ENCODE data around the gene MOSPD2.

Gene MOSPD2

DNA sequence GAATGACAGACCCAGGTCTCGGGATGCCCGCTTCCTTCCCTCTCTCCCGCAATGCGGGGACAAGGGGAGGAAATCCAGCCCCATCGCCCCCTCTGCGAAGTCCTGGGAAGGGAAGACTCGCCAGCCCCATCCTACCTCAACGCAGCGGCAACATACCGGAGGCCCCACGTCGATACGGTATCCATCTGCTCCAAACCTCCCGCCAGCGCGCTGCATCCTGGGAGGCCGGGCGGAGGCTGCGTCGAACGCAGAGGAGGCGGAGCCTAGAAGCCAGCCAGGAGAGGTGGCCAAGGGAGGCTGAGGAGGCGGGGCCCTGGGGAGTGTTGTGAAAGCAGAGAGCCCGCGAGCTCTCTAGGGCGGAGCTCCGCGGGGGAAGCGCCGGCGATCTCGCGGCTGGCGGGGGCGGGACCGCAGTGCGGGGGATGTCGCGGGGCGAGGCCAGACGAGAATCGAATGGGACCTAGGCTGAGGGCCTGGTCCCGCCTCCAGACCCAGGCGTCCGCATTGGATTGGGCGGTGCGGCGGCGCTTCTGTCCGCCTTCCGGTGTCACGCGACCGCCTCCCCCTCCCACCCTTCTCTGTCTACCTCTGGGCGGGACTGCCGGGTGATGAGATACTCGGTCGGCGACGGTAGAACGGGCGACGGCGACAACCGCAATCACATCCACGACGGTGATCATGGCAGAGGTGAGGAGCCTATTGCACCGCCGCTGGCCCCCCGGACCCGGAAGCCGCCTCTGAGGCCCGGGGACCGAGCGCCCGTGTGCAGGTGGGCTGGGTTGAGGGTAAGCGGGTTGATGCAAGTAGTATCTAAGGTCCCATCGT, at the start of gene MOSPD2, which contains the start of gene FANCB:
TSS of gene MOSPD2 (plus strand) at position 571 of the 825 bp plus-strand sequence. CDS start at position 679, 108 bp downstream.
TSS of gene FANCB (minus strand) at position 219 of the 825 bp plus-strand sequence. CDS start 7,559 bp downstream, outside the sequence.
- peak; percentile 97 for DNase-seq

DNA sequence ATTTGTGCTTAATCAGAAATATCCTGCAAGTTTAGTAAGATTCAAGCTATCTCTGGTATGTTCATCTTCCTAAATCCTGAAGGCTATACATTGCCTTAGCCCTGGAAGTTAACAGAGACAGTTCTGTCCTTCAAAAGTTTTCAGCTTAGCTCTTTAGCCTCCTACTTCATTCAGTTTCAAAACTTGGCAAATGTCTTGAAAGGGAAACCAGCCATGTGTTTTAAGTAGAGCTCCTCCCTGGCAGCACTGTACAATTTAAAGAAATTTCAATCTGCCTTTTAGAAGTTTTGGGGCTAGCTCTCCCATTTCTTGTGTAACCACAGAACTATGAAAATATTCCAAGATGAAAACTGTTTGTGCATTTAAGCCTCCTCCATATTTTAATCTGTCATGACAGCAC, 47.4 kb upstream of the MOSPD2 start:
- DNase-seq = no peak

DNA sequence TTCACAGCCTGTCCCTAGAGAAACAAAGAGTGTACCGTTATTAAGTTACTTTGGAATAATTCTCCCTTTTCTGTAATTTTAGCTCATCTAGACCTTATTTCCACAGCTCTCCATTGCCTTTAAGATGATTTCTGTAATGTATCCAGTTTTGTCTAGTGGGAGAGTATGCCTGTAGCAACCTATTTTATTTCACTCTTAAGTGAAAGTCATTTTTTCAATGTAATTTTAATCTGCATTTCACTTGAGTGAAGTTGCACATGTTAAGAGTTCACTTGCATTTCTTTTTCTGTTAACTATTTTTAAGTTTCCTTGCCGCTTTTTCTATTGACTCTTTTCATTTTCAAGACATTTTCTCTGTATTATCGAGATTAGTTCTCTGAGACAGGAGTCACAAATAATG, 46.9 kb upstream of the MOSPD2 start:
- no peak for DNase-seq

DNA sequence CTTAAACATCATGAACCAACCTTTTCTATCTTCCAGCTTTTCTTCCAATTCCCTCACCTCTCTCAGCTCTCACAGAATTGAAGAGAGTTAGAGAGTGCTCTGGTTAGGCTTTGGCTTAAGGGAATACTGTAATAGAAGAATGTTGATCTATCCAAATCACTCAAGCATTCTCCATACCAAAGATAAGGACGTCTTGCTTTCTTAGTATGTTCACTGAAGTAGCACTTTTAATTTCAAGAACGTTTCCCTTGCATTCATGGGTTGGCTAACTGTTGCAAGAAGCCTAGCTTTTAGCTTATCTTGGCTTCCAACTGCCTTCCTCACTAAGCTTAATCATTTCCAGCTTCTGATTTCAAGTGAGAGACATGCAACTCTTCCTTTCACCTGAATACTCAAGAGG, 43.6 kb upstream of the MOSPD2 start:
- DNase-seq = no peak

DNA sequence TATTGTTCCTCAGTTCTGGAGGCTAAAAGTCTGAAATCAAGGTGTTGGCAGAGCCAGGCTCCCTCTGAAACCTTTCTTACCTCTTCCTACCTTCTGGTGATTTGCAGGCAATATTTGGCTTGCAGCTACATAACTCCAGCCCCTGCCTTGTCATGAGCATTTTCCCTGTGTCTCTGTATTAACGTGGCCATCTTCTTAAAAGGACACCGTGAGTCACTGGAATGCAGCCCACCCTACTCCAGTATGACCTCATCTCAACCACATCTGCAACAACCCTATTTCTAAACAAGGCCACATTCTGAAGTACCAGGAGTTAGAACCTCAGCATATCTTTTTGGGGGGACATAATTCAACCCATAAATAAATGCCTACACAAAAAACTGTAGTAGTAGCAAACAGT, 41.1 kb upstream of the MOSPD2 start:
- no peak for DNase-seq

DNA sequence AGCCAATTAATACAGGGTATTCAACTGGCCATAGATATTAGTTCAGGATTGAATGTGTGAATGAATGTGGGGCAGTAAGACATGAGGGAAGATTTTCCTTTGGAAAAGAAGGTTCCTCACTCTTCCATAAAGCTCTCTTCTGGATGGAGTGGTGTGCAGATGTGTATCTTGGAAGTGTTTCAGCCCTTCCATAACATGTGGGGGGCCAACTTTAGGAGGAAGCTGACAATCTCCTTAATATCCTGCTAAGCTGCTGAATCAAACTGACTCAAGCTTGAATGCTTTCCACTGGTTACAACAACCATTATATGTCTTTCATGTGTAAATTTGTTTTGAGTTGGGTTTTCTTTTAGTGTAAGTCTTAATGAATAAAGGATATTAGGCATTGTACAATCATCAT, 40.6 kb upstream of the MOSPD2 start:
- no peak for DNase-seq

DNA sequence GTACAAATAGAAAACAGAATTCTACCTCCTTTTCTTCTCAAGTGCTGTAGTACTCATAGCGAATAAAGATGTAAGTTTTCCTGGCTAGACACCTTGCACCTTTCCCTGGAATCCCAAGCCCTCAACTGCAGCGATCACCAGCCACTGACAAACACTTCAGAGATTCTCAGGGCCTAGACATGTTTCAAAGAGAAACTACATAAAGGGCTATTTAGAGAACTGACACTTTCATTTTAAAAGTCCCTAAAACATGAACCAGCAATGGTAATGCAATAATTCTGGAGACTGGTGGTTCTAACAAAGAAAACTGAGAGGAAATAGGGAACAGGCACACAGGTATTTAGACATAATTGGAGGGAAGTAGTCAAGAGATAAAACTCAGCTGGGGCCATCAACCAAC, 36.1 kb upstream of the MOSPD2 start:
- DNase-seq = no peak

DNA sequence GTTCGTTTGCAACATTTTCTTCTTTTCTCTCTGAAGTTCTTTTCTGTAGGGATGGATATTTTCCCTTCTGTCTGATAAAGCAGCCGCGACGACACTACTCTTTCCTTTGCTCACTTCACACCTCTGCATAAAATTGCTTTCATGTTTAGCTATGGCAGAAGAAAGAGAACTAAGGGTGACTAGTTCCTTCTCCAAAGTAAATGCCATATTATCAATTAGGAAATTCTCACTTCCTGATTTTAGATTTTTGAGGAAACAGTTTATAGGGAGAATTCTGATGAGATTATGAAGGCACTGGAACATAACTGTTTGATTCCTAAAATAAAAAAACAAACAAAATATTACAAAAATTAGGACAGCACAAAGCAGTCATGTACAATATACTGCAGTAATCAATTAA, 29.6 kb upstream of the MOSPD2 start:
- DNase-seq = no peak

DNA sequence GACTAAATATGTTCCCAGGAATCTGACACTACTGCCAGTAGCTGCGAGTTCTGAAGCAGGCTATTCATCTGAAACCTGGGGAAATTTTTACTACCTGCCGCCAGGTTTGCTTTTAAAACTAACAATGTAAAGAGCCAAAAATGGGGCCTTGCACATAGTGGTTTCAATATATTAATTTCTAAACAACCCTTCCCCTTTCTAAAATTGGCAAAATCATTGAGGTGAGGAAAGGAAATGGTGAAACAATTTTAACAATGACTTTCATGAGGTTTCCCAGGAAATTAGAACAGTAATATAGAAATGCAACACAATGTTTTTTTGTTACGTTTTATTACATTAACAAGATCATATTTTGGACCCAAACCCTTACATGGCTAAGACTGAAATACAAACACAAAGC, 21.7 kb upstream of the MOSPD2 start:
- DNase-seq = no peak

DNA sequence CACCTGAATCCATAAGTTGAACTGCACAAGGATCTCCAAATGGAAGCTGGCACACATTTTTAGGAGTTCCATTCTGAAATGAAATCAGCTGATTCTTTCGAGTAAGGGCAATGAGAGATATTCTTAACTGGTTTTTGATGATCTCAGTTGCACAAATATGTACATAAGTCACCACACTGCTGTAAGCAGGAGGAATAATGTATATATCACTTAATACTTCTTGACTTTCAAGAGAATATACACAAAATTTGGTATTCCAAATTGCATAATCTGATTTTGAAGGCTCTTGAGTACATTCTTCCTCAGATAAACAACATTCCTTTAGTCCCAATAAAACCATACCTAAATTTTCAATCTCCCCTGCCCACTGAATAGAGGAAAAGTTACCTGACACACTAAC, 8.6 kb upstream of the MOSPD2 start:
- DNase-seq = no peak

DNA sequence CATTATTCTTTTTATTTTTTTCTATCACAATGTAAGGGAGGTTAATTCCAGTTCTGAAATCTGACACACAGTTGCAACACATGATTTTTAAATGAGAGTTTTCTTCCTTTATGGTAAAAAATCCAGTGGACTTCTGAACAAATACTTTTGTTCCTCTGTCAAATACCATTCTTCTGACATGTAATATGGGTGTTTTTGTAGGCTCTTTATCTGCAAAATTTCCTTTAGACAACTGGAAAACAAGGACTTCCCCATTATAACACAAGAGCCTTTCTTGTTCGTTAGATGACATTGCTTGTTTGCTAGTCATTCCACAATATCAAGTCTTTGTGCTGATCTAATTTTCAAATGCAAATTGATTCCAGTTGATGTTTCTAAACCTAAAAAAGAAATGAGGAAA, 8.0 kb upstream of the MOSPD2 start:
- no peak for DNase-seq

DNA sequence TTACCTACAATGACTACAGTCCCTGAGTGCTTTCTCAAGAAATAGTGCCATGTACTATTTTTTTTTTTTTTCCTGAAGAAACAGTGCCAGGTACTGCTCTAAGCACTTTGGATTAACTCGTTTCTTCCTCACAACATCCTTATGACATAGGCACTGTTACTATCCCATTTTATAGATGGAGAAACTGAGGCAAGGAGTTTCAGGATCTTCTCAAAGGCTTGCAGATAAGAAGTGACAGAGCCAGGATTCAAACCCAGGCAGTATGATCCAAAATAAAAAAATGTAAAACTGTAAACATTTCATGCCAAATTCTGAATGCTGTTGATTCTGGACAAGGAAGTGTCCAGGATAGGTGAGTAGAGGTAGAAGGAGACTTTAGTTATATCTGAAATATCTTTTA, 1.5 kb upstream of the MOSPD2 start:
- no peak for DNase-seq

DNA sequence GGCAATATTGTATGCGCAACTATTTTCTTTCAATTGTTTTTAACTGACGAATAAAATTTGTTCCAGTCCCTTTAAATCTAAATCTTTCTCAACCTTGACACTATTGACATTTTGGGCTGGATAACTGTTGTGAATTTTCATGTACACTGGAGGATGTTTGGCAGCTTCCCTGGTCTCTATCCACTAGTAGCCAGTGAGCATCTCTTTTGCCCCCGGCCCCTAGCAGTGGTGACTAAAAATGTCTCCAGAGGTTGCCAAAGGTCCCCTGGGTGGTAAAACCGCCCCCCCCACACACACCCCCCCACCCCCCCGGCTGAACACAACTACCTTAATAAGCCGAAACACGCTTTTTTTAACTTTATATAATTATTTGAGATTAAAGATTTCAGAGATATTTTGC, 866 bp upstream of the MOSPD2 start:
- peak; percentile 17 for DNase-seq

DNA sequence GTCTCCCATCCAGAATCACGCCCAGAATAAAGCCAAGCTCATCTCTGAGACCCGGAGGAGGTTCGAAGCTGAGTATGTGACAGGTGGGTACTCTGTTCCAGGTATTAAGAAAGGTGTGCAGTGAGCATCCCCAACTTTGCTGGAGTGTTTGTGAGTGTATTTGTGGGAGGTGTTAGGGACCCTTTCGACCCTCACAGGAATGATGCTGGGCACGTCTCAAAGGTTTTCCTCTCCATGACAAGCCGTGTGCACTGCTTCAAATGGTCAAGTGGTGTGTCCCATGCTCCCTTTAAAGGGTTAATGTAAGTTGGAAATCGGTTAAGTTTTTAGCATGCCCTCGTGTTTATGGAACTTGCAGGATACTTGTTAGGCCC, 442 bp downstream of the MOSPD2 start:
- no peak for DNase-seq

DNA sequence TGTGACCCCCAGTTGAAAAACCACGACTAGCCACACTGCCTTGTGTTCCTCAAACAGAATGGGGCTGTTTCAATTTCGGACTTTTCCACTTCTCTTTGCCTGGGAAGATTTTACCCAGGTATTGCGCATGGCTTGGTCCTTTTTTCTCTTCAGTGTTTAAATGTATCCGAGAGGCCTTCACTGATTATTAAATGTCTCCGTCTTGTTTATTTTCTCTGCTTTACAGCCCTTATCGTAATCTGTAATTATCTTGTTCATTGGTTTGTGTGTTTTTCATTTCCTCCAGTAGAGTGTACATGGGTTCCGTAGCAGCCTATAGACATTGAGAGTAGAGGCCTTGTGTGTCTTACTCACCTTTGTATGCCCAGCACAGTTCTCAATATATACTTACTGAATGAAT, 2.4 kb downstream of the MOSPD2 start:
- DNase-seq = no peak

DNA sequence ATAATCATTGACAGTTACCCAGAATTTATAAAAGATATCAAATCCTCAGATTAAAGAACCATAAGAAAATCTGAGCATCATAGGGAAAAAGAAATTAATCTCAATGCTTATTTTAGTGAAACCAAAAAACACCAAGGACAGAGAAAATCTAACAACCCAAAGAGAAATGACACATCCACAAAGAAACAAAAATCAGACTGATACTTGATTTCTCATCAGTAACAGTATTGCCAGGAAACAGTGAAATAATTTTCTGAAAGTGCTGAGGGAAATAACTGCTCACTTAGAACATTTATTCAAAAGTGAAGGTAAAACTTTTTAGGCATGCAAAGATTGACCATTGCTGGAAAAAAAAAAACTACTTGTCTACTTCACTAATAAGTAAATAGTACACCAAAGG, 10.6 kb downstream of the MOSPD2 start:
- DNase-seq = no peak

DNA sequence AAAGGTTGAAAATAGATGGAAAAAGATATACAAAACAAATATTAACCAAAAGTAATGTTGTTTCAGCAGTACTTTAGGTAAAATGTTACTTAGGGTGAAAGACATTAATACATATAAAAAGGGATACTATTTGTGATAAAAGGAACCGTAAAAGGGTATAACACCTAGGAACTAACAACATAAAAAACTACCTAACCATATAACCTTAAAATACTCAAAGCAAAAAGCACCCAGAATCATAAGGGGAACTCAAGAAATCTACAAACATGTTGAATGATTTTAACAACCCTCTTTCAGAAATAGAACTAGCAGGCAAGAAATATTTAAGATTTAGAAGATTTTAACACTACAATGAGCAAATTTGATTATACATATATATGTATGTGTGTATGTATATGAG, 11.5 kb downstream of the MOSPD2 start:
- DNase-seq = no peak

DNA sequence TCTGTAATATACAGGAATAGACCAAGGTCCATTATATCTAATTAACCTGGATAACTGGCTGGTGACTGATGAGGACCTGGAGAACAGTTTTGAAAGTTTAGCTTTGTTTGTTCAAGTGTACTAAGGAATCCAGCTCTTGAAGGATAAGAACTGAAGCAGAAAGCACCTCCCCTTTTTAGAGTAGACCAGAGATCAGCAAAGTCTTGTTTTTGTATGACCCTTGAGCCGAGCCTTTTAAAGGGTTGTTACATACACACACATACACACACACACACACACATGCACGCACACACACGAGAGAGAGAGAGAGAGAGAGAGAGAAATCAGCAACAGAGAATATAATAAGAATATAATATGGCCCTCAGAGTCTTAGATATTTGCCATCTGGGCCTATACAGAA, 13.0 kb downstream of the MOSPD2 start:
- DNase-seq = no peak

DNA sequence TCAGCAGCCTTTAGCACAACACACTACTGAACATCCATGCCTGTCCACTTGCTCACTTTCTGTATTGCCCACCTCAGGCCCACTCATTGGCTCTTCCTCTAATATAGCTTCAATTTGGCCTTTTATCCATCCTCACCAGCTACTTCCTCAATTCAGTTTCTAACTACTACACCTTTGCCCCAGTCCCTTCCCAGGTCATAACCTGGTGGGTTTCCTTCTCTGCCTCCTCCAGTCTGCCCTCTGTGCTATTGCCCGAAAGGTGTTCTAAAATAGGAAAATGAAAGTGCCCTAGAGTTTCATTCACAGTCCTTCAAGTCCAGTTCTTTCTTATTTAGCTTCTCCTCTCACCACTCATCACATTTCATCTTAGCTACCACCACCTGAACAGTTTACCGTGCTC, 23.1 kb downstream of the MOSPD2 start:
- no peak for DNase-seq

DNA sequence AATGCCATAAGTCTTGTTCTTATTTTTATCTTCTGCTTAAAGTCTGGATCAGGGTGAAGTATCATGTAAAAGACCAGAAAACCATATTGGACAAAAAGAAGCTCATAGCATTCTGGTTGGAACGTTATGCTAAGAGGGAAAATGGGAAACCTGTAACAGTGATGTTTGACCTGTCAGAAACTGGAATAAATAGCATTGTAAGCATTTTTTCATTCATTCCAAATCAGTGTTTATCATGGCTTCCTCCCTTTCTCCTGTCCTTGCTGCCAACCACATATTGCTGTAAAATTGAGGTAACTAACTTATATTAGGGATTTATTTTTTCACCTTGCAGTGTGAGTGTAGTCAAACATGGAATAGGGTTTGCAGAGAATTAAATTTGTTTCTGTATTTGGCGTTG, 23.8 kb downstream of the MOSPD2 start:
- no peak for DNase-seq

DNA sequence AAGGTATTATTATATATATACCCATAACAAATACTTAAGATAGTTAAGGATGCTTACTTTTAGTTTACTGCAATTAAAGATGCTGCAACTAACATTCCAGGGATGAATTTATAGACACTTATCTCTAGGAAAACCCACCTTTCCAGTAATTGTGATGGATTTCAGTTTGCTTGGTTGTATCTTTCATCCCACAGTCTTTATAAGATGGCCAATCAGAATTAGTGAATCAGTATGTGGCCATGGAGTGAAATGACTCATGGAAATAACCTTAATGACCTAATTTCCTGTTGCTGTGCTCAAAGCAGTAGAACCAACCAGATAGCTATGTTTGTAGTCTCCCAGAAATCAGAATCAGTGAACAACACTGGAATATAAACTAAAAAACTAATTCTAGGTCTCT, 26.4 kb downstream of the MOSPD2 start:
- no peak for DNase-seq

DNA sequence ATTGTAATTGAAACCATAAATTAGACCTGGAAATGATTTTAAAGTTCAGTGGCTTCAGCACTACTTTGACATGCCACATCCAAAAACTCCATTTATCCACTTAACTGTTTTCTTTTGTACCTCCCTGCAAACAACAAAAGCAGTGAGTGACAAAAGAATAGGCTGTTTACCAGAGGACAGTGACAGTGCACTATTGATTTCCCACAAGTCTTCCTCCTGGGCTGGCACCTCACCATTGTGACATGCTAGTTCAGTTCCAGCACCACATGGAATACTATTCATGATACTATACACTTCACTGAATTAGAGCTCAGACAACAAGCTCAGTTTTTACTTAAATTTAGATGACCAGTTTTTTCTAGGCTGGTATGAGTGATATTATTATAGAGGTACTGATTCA, 29.3 kb downstream of the MOSPD2 start:
- DNase-seq = no peak

DNA sequence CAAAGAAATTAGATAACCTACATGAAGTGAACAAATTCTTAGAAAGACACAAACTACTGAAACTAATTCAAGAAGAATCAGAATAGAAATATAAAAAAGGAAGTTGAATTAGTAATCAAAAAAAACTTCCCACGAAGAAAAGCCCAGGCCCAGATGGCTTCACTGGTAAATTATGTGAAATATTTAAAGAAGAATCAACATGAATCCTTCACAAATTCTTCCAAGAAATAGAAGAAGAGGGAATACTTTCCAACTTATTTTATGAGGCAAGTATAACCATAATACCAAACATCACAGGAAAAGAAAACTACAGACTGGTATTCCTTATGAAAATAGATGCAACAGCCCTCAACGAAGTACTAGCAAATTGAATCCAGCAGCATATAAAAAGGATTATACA, 30.7 kb downstream of the MOSPD2 start:
- DNase-seq = no peak

DNA sequence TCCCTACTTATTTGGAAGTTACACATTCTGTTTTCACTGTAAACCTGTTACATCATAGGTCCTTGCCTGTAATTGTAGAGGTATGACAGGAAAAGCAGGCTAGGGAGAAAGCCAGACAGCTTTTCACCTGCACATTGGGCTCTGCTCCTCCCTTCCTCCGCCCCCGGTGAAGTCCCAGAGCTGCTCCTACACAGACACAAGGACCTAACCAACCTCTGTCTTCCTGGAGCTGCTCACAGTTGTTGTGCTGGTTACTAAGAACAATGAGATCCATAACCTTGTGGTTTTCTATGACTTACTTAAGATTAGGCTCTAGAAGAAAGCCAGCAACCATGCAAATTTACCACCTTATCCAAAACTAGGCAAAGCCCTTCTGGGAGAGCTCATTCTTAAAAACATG, 40.0 kb downstream of the MOSPD2 start:
- no peak for DNase-seq

DNA sequence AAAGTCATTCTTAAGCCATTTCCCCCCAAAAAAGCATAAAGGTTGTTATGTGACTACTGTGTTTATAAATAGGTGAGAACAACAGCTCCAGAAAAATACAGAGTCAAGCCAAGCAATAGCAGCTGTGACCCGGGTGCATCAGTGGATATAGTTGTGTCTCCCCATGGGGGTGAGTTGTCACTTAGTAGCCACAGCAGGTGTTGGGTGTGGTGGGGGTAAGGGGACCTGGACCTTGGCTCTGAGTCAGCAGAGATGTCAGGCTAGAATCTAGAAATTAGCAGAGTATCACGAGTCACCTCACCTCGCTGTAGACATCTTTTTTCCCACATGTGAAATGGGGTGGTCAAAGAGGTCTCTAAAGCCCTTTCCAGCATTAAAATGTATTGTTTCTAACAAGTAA, 42.4 kb downstream of the MOSPD2 start:
- DNase-seq = no peak

Data from femur (tissue), 1 donor.